ENCODE data around the gene CPA1. TPM values are rescaled to one million over a fixed set of nuclear protein-coding genes. Genes with fewer than 3 reads are reported as not detected.

The CPA1 gene
- total RNA-seq: not detected
- 10 to 100 TPM in 1 of 3 donors, 1 to 10 TPM in 2; 1.7 to 17.3 (median 5.5) TPM for polyA plus RNA-seq
- long read RNA-seq, donor 1: 0 reads
- long read RNA-seq, donor 2: 0 reads
- long read RNA-seq, donor 3: 0 reads
- long read RNA-seq, donor 4: 0 reads
- long read RNA-seq, donor 5: 0 reads
- long read RNA-seq, donor 6: 0 reads
- long read RNA-seq, donor 7: 0 reads
- long read RNA-seq, donor 8: 0 reads
- long read RNA-seq, donor 9: 0 reads
- long read RNA-seq, donor 10: 0 reads

- H3K4me3 ChIP-seq: no peak within 1 kb of the TSS
- no peaks in the 10 kb centered on the region for H3K27me3 ChIP-seq
Observed at GRCh38 chr7:130379921-130380860, at the start of gene CPA1. CPA1 (plus strand) TSS chr7:130380494; CDS start chr7:130380521, 27 bp downstream.

GRCh38 chr7:130332259-130333053 lies 47.8 kb upstream of the CPA1 start:
- H3K36me3 ChIP-seq: no peaks in the 10 kb centered on the region
- H3K4me1 ChIP-seq: no peaks in the 10 kb centered on the region
- intact Hi-C loops (cut with DNase I; ENCODE audit: low total_unique reads): no loop called here
- H3K27ac ChIP-seq: no peak overlapping the region
- TF ChIP-seq CTCF (IDR thresholded peaks at IDR 0.05) (no peak), POLR2A (IDR thresholded peaks at IDR 0.05) (no peak), POLR2AphosphoS5 (IDR thresholded peaks at IDR 0.05) (no peak), EP300 (IDR thresholded peaks at IDR 0.05) (no peak)
- DNase-seq: no peak
- H3K4me3 ChIP-seq: no peak overlapping the region
- 92 to 95% (median 95%) methylated on average over 4 of the region's 4 CpGs for WGBS, 5 donors
- no peaks in the 10 kb centered on the region for H3K9me3 ChIP-seq
- H3K27me3 ChIP-seq: no peaks in the 10 kb centered on the region

More at GRCh38 chr7:130379921-130380860, at the start of gene CPA1:
- Histone ChIP-seq H3K36me3 (no peaks in the 10 kb centered on the region), H3K9me3 (peaks cover 0 to 10% (median 4%) of the 10 kb centered on the region in 4 donors), H3K27ac (peak within 1 kb of the TSS in 1 of 5 donors; percentile 46), H3K4me1 (peaks cover 8 to 20% (median 10%) of the 10 kb centered on the region in 4 donors)
- intact Hi-C loops (cut with DNase I; ENCODE audit: low total_unique reads): no loop called here
- WGBS, 5 donors: 28 to 42% (median 33%) methylated on average over 8 to 20 of the region's 20 CpGs
- TF ChIP-seq CTCF (IDR thresholded peaks at IDR 0.05) (no peak), POLR2AphosphoS5 (IDR thresholded peaks at IDR 0.05) (no peak), POLR2A (IDR thresholded peaks at IDR 0.05) (no peak), EP300 (IDR thresholded peaks at IDR 0.05) (no peak)
- DNase-seq: peak in 1 of 2 donors; percentile 80

- H3K27me3 ChIP-seq: no peaks in the 10 kb centered on the region
- intact Hi-C loops (cut with DNase I; ENCODE audit: low total_unique reads): no loop called here
- H3K4me1 ChIP-seq: no peaks in the 10 kb centered on the region
- no peak overlapping the region for H3K27ac ChIP-seq
- TF ChIP-seq CTCF (IDR thresholded peaks at IDR 0.05) (no peak), EP300 (IDR thresholded peaks at IDR 0.05) (no peak), POLR2A (IDR thresholded peaks at IDR 0.05) (no peak), POLR2AphosphoS5 (IDR thresholded peaks at IDR 0.05) (no peak)
- no peak overlapping the region for H3K4me3 ChIP-seq
- DNase-seq: no peak
- no peaks in the 10 kb centered on the region for H3K9me3 ChIP-seq
- H3K36me3 ChIP-seq: no peaks in the 10 kb centered on the region
- 72 to 85% (median 81%) methylated on average over 2 of the region's 2 CpGs for WGBS, 5 donors
Observed at GRCh38 chr7:130333832-130334231, 46.5 kb upstream of the CPA1 start.

DNA sequence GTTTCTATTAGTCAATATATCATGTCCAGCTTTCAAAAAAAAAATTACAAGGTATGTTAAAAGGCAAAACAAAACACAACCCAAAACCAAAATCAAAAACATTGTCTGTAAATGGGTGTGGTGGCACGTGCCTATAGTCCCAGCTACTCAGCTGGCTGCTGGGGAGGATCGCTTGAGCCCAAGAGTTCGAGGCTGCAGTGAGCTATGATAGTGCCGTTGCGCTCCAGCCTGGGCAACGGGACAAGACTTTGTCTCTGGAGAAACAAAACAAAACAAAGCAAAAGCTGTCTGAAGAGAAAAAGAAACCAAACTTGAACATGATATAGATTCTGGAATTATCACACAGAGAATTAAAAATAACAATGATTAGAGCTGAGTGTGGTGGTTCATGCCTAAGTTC lies 46.0 kb upstream of the CPA1 start:
- intact Hi-C loops (cut with DNase I; ENCODE audit: low total_unique reads): no loop called here
- TF ChIP-seq POLR2AphosphoS5 (IDR thresholded peaks at IDR 0.05) (no peak), EP300 (IDR thresholded peaks at IDR 0.05) (no peak), CTCF (IDR thresholded peaks at IDR 0.05) (no peak), POLR2A (IDR thresholded peaks at IDR 0.05) (no peak)
- no peak overlapping the region for H3K4me3 ChIP-seq
- no peaks in the 10 kb centered on the region for H3K27me3 ChIP-seq
- WGBS, 5 donors: 54 to 82% (median 66%) methylated on average over 6 of the region's 6 CpGs
- no peaks in the 10 kb centered on the region for H3K36me3 ChIP-seq
- no peak overlapping the region for H3K27ac ChIP-seq
- DNase-seq: peak in 1 of 2 donors; percentile 69
- no peaks in the 10 kb centered on the region for H3K4me1 ChIP-seq
- no peaks in the 10 kb centered on the region for H3K9me3 ChIP-seq

All from stomach (tissue), 19 donors.